HG03280 (cell line): ENCODE measurements around the gene ZNF771.
A peak's percentile ranks its signal among the peaks of the same experiment; 100 is the strongest.
"Not testable (repeated sequence)": the region's sequence is repeated elsewhere in the genome, so short reads cannot be mapped to it uniquely, and the experiment has no call there.

Source experiments
- ATAC-seq: cut with Tn5 transposase; IDR thresholded peaks from one replicate; pipeline ENCODE4 v1.9.1; 2021; ENCODE audit warnings: mild to moderate bottlenecking, moderate library complexity; ENCODE audit not compliant: unreplicated experiment

The ZNF771 gene

DNA sequence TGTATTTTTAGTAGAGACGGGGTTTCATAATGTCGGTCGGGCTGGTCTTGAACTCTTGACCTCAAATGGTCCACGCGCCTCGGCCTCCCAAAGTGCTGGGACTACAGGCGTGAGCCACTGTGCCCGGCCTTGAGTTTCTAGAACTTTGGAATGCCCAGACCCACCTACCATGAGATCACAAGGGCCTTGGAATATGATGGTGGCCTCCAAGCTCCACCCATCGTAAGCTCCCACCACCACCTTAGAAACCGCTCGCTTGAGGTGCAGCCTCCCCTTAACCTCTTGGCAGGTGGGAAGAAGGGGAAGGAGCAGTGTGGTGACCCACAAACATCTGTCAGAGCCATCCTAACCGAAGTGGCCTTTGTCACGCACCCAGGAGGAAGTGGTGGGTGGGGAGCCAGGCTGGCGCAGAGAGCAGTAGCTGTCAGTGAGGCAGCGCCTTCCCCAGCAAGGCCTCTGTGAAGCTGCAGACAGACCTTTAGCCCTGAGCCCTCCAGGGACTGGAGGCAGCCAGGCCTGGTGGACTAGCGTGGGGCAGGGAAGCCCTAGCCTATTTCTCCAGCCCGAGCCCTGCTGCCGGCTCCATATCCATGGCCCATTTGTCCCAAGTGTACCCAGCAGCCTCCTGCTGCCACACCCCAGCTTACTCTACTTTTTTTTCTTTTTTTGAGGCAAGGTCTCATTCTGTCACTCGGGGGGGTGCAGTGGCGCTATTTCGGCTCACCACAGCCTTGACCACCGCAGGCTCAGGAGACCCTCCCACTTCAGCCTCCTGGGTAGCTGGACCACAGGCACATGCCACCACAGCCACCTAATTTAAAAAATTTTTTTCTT is 51.4 kb downstream of the ZNF771 start:
- ATAC-seq: peak; percentile 71

DNA sequence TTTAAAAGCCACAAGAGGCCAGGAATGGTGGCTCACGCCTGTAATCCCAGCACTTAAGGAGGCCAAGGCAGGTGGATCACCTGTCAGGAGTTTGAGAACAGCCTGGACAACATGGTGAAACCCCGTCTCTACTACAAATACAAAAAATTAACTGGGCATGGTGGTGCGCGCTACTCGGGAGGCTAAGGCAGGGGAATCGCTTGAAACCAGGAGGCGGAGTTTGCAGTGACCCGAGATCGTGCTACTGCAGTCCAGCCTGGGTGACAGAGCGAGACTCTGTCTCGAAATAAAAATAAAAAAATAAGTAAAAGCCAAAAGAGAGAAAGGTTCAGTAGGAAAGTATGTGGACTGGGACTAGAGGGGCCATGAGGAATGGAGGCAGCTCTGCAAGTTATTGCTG is 52.0 kb downstream of the ZNF771 start:
- ATAC-seq: no peak

- not testable (repeated sequence) for ATAC-seq
These were observed 54.0 kb downstream of the ZNF771 start for GRCh38 chr16:30461426-30461825.

DNA sequence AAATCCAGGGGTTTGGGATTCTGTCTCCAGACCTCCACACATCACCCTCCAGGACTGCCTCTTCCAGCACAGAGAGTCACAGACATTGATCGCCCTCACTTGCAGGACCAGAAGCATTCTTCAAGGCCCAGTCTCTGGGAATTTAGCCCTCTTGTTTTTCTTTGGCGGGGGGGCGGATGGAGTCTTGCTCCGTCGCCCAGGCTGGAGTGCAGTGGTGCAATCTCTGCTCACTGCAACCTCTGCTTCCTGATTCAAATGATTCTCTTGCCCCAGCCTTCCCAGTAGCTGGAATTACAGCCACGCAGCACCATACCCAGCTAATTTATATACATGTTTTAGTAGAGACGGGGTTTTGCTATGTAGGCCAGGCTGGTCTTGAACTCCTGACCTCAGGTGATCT is 56.7 kb downstream of the ZNF771 start:
- ATAC-seq: no peak
